Liver (tissue), 9 donors: ENCODE measurements around the gene GPR15LG. TPM values are rescaled to one million over a fixed set of nuclear protein-coding genes. Genes with fewer than 3 reads are reported as not detected.

Source experiments
- DNase-seq: peaks from one replicate; pipeline ENCODE4 v3.0.0-alpha.2; 2017; ENCODE audit warnings: low spot score
- H3K27ac ChIP-seq, 2 donors: one replicate each; pipeline ENCODE4 v1.7.0; 2013; ENCODE audit warnings: inconsistent platforms in 2 of 2, low read length in 2 of 2, control low read depth in 1 of 2, low read depth in 1 of 2, mild to moderate bottlenecking in 1 of 2
- H3K27me3 ChIP-seq, 4 donors: one replicate each; pipeline versions ENCODE4 v1.6.1 to v1.7.0; 2013; ENCODE audit warnings: low read length in 3 of 4, inconsistent platforms in 1 of 4, mild to moderate bottlenecking in 1 of 4, moderate library complexity in 1 of 4; ENCODE audit not compliant: control insufficient read depth in 4 of 4, insufficient read depth in 4 of 4
- H3K36me3 ChIP-seq, 4 donors: one replicate each; pipeline versions ENCODE4 v1.6.1 to v1.7.0; 2013; ENCODE audit warnings: low read length in 3 of 4, mild to moderate bottlenecking in 3 of 4, low read depth in 1 of 4, moderate library complexity in 1 of 4; ENCODE audit not compliant: control insufficient read depth in 4 of 4, insufficient read depth in 3 of 4
- H3K4me1 ChIP-seq, 4 donors: one replicate each; pipeline versions ENCODE4 v1.6.1 to v1.7.0; 2013; ENCODE audit warnings: low read length in 3 of 4, mild to moderate bottlenecking in 3 of 4, moderate library complexity in 1 of 4; ENCODE audit not compliant: control insufficient read depth in 4 of 4, insufficient read depth in 4 of 4
- H3K4me3 ChIP-seq, 3 donors: one replicate each; pipeline versions ENCODE4 v1.6.1 to v1.7.0; 2013; ENCODE audit warnings: low read length in 3 of 3, control low read depth in 1 of 3, low read depth in 1 of 3, mild to moderate bottlenecking in 1 of 3
- H3K9ac ChIP-seq, 2 donors: one replicate each; pipeline ENCODE4 v1.7.0; 2013; ENCODE audit warnings: low read length in 2 of 2, mild to moderate bottlenecking in 2 of 2, moderate library complexity in 2 of 2, control low read depth in 1 of 2, low read depth in 1 of 2
- H3K9me3 ChIP-seq, 4 donors: one replicate each; pipeline versions ENCODE4 v1.6.1 to v1.7.0; 2013; ENCODE audit warnings: low read length in 3 of 4; ENCODE audit not compliant: control insufficient read depth in 4 of 4
- ATF3 ChIP-seq: IDR thresholded peaks from 2 replicates; pipeline ENCODE4 v1.6.1; 2016; ENCODE audit warnings: antibody characterized with exemption
- CTCF ChIP-seq: fragments of 150-350 bp; IDR thresholded peaks from 2 replicates; pipeline ENCODE4 v1.5.1; 2017; ENCODE audit warnings: improper control_type of control experiment, low read depth, low read length; ENCODE audit not compliant: missing input control
- EGR1 ChIP-seq, 2 donors: IDR thresholded peaks; 2 replicates each; pipeline ENCODE4 v1.6.1; 2016 to 2018; ENCODE audit warnings: antibody characterized with exemption in 2 of 2, low read depth in 2 of 2
- FOXA1 ChIP-seq: IDR thresholded peaks from 2 replicates; pipeline ENCODE4 v1.6.1; 2016; ENCODE audit warnings: antibody characterized with exemption
- FOXA2 ChIP-seq: IDR thresholded peaks from 2 replicates; pipeline ENCODE4 v1.6.1; 2016; ENCODE audit warnings: antibody characterized with exemption
- GABPA ChIP-seq, 2 donors: IDR thresholded peaks in 1 of 2; conservative IDR thresholded peaks in 1 of 2; 2 replicates each; pipeline ENCODE4 v1.6.1; 2016; ENCODE audit warnings: antibody characterized with exemption in 2 of 2, mild to moderate bottlenecking in 1 of 2, moderate library complexity in 1 of 2
- HNF4A ChIP-seq, 2 donors: conservative IDR thresholded peaks; 2 replicates each; pipeline ENCODE4 v1.6.1; 2016; ENCODE audit warnings: antibody characterized with exemption in 2 of 2, mild to moderate bottlenecking in 2 of 2
- HNF4G ChIP-seq: IDR thresholded peaks from 2 replicates; pipeline ENCODE4 v1.6.1; 2016; ENCODE audit warnings: antibody characterized with exemption
- JUND ChIP-seq, 2 donors: IDR thresholded peaks; 2 replicates each; pipeline ENCODE4 v1.6.1; 2016; ENCODE audit warnings: antibody characterized with exemption in 2 of 2
- MAX ChIP-seq: IDR thresholded peaks from 2 replicates; pipeline ENCODE4 v1.6.1; 2016; ENCODE audit warnings: antibody characterized with exemption
- NR2F2 ChIP-seq: IDR thresholded peaks from 2 replicates; pipeline ENCODE4 v1.6.1; 2016; ENCODE audit warnings: antibody characterized with exemption
- RAD21 ChIP-seq, 2 donors: IDR thresholded peaks; 2 replicates each; pipeline ENCODE4 v1.6.1; 2016; ENCODE audit warnings: antibody characterized with exemption in 2 of 2, mild to moderate bottlenecking in 2 of 2
- REST ChIP-seq: IDR thresholded peaks from 2 replicates; pipeline ENCODE4 v1.6.1; 2016; ENCODE audit warnings: antibody characterized with exemption, mild to moderate bottlenecking
- RXRA ChIP-seq, 2 donors: IDR thresholded peaks; 2 replicates each; pipeline ENCODE4 v1.6.1; 2017 to 2018; ENCODE audit warnings: antibody characterized with exemption in 2 of 2, mild to moderate bottlenecking in 1 of 2
- SP1 ChIP-seq: IDR thresholded peaks from 2 replicates; pipeline ENCODE4 v1.6.1; 2018; ENCODE audit warnings: antibody characterized with exemption, mild to moderate bottlenecking
- TAF1 ChIP-seq: conservative IDR thresholded peaks from 2 replicates; pipeline ENCODE4 v1.6.1; 2016; ENCODE audit warnings: antibody characterized with exemption, mild to moderate bottlenecking
- YY1 ChIP-seq: IDR thresholded peaks from 2 replicates; pipeline ENCODE4 v1.6.1; 2016; ENCODE audit warnings: antibody characterized with exemption, mild to moderate bottlenecking
- ZBTB33 ChIP-seq: IDR thresholded peaks from 2 replicates; pipeline ENCODE4 v1.6.1; 2016; ENCODE audit warnings: antibody characterized with exemption
- WGBS: extraction: QIAGEN DNeasy Blood & Tissue Kit; methylation state at CpG from one replicate; pipeline ENCODE4 v1.1.7; 2013; 5-methylcytosine and 5-hydroxymethylcytosine counted together
- polyA plus RNA-seq, 2 donors: library from polyadenylated mRNA; stranded (reverse) in 1 of 2; unstranded in 1 of 2; fragments of 200-250 nt in 1 of 2; fragments of >200 nt in 1 of 2; fragmentation: Nextera tagmentation in 1 of 2; extraction: Ambion mirVana in 1 of 2; gene quantifications; one replicate each; pipeline versions ENCODE4 v1.2.1 to v1.2.3, GENCODE V29; 2013 to 2015
- total RNA-seq, 2 donors: library from RNA; depleted of rRNA; stranded (reverse); fragments of >200 nt; gene quantifications; one replicate each; pipeline ENCODE4 v1.2.3, GENCODE V29; 2014
- donor health status: healthy.
- donor health status: healthy.
- donor health status: healthy.
- donor health status: healthy.
- donor health status: healthy.

Gene GPR15LG
- total and polyA plus RNA-seq, 4 donors = not detected

GRCh38 chr10:84149854-84150253, 23.7 kb upstream of the GPR15LG start:
- Histone ChIP-seq H3K9me3 (no peaks in the 10 kb centered on the region), H3K27ac (no peak overlapping the region), H3K4me3 (no peak overlapping the region), H3K4me1 (peaks cover 0 to 13% (median 11%) of the 10 kb centered on the region in 4 donors), H3K36me3 (peaks cover 8 to 80% (median 62%) of the 10 kb centered on the region in 4 donors), H3K9ac (no peak overlapping the region), H3K27me3 (no peaks in the 10 kb centered on the region)
- 95% methylated on average over 2 of the region's 2 CpGs for WGBS
- TF ChIP-seq ZBTB33 = no peak
- no peak for TF ChIP-seq FOXA1
- no peak for TF ChIP-seq RAD21 (IDR thresholded peaks at IDR 0.05)
- no peak for TF ChIP-seq SP1
- no peak for TF ChIP-seq CTCF
- no peak for TF ChIP-seq JUND (IDR thresholded peaks at IDR 0.05)
- no peak for TF ChIP-seq RXRA (IDR thresholded peaks at IDR 0.05)
- no peak for TF ChIP-seq YY1
- TF ChIP-seq GABPA (IDR thresholded peaks at IDR 0.05 in 1 of 2, conservative IDR thresholded peaks at IDR 0.05 in 1 of 2) = no peak
- no peak for TF ChIP-seq NR2F2
- TF ChIP-seq EGR1 (IDR thresholded peaks at IDR 0.05; ENCODE audit: low read depth in 2 of 2) = no peak
- TF ChIP-seq HNF4A (conservative IDR thresholded peaks at IDR 0.05) = no peak
- TF ChIP-seq FOXA2 = no peak
- TF ChIP-seq MAX = no peak
- no peak for TF ChIP-seq REST
- no peak for TF ChIP-seq ATF3
- TF ChIP-seq HNF4G = no peak
- TF ChIP-seq TAF1 = no peak
- DNase-seq = no peak

GRCh38 chr10:84152769-84153168, 20.8 kb upstream of the GPR15LG start:
- peaks cover 5 to 61% (median 44%) of the 10 kb centered on the region in 4 donors for H3K36me3 ChIP-seq
- TF ChIP-seq YY1 (no peak), RAD21 (IDR thresholded peaks at IDR 0.05) (no peak), REST (no peak), SP1 (no peak), GABPA (IDR thresholded peaks at IDR 0.05 in 1 of 2, conservative IDR thresholded peaks at IDR 0.05 in 1 of 2) (no peak), FOXA1 (no peak), NR2F2 (no peak), MAX (no peak), EGR1 (IDR thresholded peaks at IDR 0.05; ENCODE audit: low read depth in 2 of 2) (no peak), TAF1 (no peak), HNF4A (conservative IDR thresholded peaks at IDR 0.05) (no peak), CTCF (no peak), HNF4G (no peak)

More at GRCh38 chr10:84152769-84153168, 20.8 kb upstream of the GPR15LG start:
- H3K27me3 ChIP-seq = no peaks in the 10 kb centered on the region
- no peak overlapping the region for H3K27ac ChIP-seq
- no peak for DNase-seq
- no peak overlapping the region for H3K4me3 ChIP-seq
- H3K9me3 ChIP-seq = no peaks in the 10 kb centered on the region
- no peaks in the 10 kb centered on the region for H3K4me1 ChIP-seq
- H3K9ac ChIP-seq = no peak overlapping the region
